Activated CD8-positive, alpha-beta T cell treated with anti-CD3 and anti-CD28 coated beads, Interleukin-2, amount 10 ng/mL, durations not matched to agents 7 days and 5 days (primary cell): Measurements from ENCODE around the gene JMY. TPM values are rescaled to one million over a fixed set of nuclear protein-coding genes. Genes with fewer than 3 reads are reported as not detected.

Experiments
- ATAC-seq: fragments of 150-1000 bp; cut with Tn5 transposase; one replicate; pipeline ENCODE4 v1.10.0; 2021; ENCODE audit warnings: moderate library complexity
- CTCF ChIA-PET: fragments of 350-600 bp; sonication (Branson Sonifier 250); formaldehyde crosslinking; loops from one replicate; lab custom pipeline; 2021; ENCODE audit warnings: antibody characterized with exemption; lab: Charles Lee
- POLR2A ChIA-PET: fragments of 350-600 bp; sonication (Branson Sonifier 250); formaldehyde crosslinking; loops from one replicate; lab custom pipeline; 2021; ENCODE audit warnings: antibody characterized with exemption; lab: Charles Lee
- DNase-seq: peaks from one replicate; pipeline ENCODE4 v3.0.0-alpha.2; 2020
- H3K27ac Mint-ChIP-seq: one replicate; pipeline ENCODE4 v1.8.0; 2021; ENCODE audit warnings: mild to moderate bottlenecking, mixed read lengths
- H3K27me3 Mint-ChIP-seq: one replicate; pipeline ENCODE4 v1.8.0; 2021; ENCODE audit warnings: low read depth, mixed read lengths
- H3K36me3 Mint-ChIP-seq: one replicate; pipeline ENCODE4 v1.8.0; 2021; ENCODE audit warnings: low read depth, mixed read lengths
- H3K4me1 Mint-ChIP-seq: one replicate; pipeline ENCODE4 v1.8.0; 2021; ENCODE audit warnings: low read depth, mixed read lengths
- H3K4me3 Mint-ChIP-seq: one replicate; pipeline ENCODE4 v1.8.0; 2021; ENCODE audit warnings: mild to moderate bottlenecking, mixed read lengths
- H3K9me3 Mint-ChIP-seq: one replicate; pipeline ENCODE4 v1.8.0; 2022; ENCODE audit warnings: mixed read lengths; ENCODE audit not compliant: insufficient read depth
- total RNA-seq, 2 experiments: library from RNA; stranded (reverse); gene quantifications; one replicate each; pipeline ENCODE4 v1.2.3, GENCODE V29; 2021

JMY gene, protein sequence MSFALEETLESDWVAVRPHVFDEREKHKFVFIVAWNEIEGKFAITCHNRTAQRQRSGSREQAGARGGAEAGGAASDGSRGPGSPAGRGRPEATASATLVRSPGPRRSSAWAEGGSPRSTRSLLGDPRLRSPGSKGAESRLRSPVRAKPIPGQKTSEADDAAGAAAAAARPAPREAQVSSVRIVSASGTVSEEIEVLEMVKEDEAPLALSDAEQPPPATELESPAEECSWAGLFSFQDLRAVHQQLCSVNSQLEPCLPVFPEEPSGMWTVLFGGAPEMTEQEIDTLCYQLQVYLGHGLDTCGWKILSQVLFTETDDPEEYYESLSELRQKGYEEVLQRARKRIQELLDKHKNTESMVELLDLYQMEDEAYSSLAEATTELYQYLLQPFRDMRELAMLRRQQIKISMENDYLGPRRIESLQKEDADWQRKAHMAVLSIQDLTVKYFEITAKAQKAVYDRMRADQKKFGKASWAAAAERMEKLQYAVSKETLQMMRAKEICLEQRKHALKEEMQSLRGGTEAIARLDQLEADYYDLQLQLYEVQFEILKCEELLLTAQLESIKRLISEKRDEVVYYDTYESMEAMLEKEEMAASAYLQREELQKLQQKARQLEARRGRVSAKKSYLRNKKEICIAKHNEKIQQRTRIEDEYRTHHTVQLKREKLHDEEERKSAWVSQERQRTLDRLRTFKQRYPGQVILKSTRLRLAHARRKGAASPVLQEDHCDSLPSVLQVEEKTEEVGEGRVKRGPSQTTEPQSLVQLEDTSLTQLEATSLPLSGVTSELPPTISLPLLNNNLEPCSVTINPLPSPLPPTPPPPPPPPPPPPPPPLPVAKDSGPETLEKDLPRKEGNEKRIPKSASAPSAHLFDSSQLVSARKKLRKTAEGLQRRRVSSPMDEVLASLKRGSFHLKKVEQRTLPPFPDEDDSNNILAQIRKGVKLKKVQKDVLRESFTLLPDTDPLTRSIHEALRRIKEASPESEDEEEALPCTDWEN
- 1 to 10 TPM; 2.1 TPM for total RNA-seq

DNA sequence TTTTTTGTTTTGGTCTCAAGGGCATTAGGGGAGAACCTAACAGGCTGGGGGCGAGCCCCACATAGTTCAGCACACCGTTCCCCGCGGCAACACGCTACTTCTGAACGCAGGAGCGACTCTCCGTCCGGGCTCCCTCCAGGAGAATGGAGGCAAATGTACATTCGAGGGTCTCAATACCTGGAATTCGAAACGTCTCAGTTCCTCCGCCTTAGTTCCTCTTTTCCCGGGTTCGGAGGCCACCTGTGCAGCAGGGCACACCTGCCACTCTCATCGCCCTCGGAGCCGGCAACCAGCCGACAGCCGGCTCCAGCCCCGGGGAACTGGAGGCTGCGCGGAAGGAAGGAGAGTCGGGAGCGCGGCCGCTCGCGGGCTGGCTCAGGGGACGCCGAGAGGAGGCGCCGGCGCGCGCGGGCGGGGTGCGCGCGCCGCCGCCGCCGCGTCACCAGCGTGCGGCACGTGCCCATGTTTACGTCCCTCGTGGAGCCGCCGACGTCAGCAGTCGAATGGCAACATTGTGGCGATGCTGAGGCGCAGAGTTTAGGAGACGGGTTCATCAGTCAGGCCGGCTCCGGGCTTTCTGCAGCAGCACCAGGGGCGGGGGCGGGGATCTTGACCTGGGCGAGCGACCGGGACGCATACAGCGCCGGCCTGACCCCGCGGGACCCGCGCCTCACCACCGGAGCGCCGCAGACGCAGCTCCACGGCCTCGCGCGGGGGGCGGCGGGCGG is at the start of gene JMY:
Gene JMY, plus strand, starts transcription at position 498 of the 728 bp plus-strand sequence. CDS start 520 bp downstream, outside the sequence.
- Mint-ChIP-seq H3K36me3 (no peaks in the 10 kb centered on the region), H3K9me3 (no peaks in the 10 kb centered on the region), H3K27me3 (no peaks in the 10 kb centered on the region), H3K27ac (peak within 1 kb of the TSS; percentile 87), H3K4me3 (peak within 1 kb of the TSS; percentile 92), H3K4me1 (peaks cover 28% of the 10 kb centered on the region)
- DNase-seq (peak; percentile 87), ATAC-seq (peak; percentile 78)
- ChIA-PET POLR2A (interaction anchor here (1.1 to 2.7 kb wide), 2 partner anchors 251 to 278 kb away, joined by 6 to 8 read pairs; partner anchors contain the start of genes ARSB and HOMER1), CTCF (no interaction called here)

DNA sequence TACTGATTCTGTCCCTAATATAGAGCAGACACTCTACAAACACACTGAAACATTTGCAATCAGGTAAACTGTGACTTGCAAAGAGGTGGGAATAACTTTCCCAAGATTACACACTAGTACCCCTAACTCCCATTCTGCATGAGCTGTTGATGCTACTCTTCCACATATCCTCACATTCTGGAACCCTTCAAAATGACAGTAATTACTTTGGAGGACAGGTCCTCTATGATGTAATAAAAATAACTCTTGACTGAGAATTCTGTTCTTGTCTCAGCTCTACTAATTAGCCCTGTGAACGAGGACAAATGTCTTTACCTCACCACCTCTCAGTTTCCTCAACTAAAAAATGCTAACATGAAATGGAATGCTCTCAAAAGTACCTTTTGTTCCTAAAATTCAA is 49.5 kb upstream of the JMY start:
- H3K36me3 Mint-ChIP-seq = no peaks in the 10 kb centered on the region
- H3K9me3 Mint-ChIP-seq = no peaks in the 10 kb centered on the region
- ChIA-PET POLR2A (no interaction called here), CTCF (no interaction called here)
- DNase-seq = no peak
- no peaks in the 10 kb centered on the region for H3K4me1 Mint-ChIP-seq
- ATAC-seq = no peak
- no peak overlapping the region for H3K4me3 Mint-ChIP-seq
- no peak overlapping the region for H3K27ac Mint-ChIP-seq
- H3K27me3 Mint-ChIP-seq = no peaks in the 10 kb centered on the region

DNA sequence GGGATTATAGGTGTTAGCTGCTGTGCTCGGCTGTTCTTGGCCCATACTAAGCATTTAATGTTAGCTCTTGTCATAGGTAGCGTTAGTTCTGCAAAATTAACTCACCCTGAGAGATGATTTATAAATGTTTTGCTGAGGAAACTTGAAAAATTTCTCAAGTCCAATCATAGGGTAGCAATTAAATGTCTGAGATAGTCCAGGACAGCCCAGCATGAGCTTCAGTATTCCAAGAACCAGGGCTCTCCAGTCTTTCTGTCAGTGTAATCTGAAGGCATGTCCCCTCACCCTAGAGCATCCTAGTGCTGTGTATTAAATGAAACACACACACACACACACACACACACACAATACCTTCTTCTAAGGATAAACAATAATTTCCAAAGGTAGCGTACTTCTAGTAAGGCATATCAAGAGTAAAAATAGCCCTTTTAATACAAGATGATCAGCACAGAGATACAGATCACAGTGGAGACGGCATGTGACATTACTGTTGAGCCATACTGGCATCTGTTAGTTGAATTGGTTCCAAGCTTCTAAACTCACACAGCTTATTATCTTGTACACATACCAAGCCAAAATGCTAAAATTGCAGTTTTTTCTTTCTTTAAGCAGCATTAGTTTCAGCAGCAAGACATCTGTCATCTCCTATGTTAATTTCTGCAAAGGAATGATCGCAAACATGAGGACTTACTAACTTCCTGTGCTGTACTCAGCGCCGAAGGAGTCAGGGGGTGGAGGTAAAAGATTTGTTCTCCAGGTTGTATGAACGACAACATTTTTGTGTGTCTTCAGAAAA is 46.3 kb upstream of the JMY start:
- no peak for DNase-seq
- H3K36me3 Mint-ChIP-seq = no peaks in the 10 kb centered on the region
- H3K4me3 Mint-ChIP-seq = no peak overlapping the region
- no peaks in the 10 kb centered on the region for H3K27me3 Mint-ChIP-seq
- ChIA-PET CTCF (interaction anchor here (1.3 to 1.5 kb wide), 2 partner anchors 11 to 13 kb away, joined by 3 to 5 read pairs; no protein-coding TSS in a partner anchor), POLR2A (no interaction called here)
- no peak for ATAC-seq
- no peak overlapping the region for H3K27ac Mint-ChIP-seq
- H3K9me3 Mint-ChIP-seq = no peaks in the 10 kb centered on the region
- H3K4me1 Mint-ChIP-seq = no peaks in the 10 kb centered on the region

DNA sequence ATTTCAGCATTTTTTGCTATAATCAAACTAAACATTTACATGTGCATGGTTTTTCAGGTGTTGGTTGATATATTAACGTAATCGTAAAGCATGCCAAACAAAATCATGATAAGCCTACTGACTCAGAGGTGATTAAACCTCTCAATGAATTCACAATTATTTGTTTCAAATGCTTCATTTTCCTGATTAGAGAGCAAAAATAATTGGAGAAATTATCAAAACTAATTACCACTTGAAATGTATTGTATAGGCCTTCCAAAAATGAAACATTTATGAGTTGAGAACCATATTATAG is 45.7 kb upstream of the JMY start:
- H3K4me3 Mint-ChIP-seq = no peak overlapping the region
- ATAC-seq (no peak), DNase-seq (no peak)
- no peak overlapping the region for H3K27ac Mint-ChIP-seq
- POLR2A ChIA-PET = no interaction called here
- CTCF ChIA-PET = interaction anchor here (1.3 to 1.5 kb wide), 2 partner anchors 10 to 33 kb away, joined by 3 read pairs; no protein-coding TSS in a partner anchor
- H3K27me3 Mint-ChIP-seq = no peaks in the 10 kb centered on the region
- no peaks in the 10 kb centered on the region for H3K4me1 Mint-ChIP-seq
- H3K9me3 Mint-ChIP-seq = no peaks in the 10 kb centered on the region
- H3K36me3 Mint-ChIP-seq = no peaks in the 10 kb centered on the region

DNA sequence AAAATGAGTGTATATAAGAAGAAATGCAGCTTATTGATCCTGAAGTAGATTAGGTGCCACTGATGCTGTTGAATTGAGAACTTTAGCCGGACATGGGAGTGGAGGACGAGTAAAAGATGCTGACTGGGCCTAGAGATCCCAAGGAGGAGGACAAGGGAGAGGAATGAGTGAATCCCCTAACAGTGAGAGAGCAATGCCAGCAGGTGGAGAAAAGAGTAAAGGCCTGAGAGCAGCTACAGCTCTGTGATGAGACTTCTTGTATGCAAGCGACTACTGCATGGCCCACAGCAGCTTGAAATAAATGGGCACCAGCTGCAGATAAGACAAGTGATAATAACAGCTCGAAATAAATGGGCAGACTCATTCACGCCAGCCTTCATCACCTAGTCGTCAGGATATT is 44.5 kb upstream of the JMY start:
- ATAC-seq (no peak), DNase-seq (no peak)
- H3K27me3 Mint-ChIP-seq = no peaks in the 10 kb centered on the region
- no peaks in the 10 kb centered on the region for H3K36me3 Mint-ChIP-seq
- ChIA-PET CTCF (interaction anchor here (0.8 to 1.5 kb wide), 2 partner anchors 34 to 58 kb away, joined by 3 read pairs; no protein-coding TSS in a partner anchor), POLR2A (no interaction called here)
- no peaks in the 10 kb centered on the region for H3K4me1 Mint-ChIP-seq
- H3K4me3 Mint-ChIP-seq = no peak overlapping the region
- no peak overlapping the region for H3K27ac Mint-ChIP-seq
- no peaks in the 10 kb centered on the region for H3K9me3 Mint-ChIP-seq

DNA sequence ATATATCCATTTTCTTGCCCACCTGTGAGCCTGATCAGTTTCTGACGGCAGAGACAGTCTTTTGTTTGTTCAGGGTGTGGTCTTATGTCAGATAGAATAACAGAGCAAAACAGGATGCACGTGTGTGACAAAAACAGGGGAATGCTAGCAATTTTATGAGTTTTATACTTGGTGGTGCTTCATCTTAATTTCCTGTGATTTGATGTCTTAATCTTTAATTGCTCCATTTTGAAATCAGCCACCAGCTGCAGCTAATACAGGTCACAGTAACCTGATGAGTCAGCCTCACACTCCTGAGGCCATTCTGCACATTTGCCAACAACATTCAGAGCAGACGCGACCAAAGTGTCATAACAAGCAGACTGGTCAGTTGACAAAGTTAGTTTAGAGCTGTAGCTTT is 42.3 kb upstream of the JMY start:
- DNase-seq (no peak), ATAC-seq (no peak)
- POLR2A ChIA-PET = no interaction called here
- Mint-ChIP-seq H3K4me1 (no peaks in the 10 kb centered on the region), H3K36me3 (no peaks in the 10 kb centered on the region), H3K27ac (no peak overlapping the region), H3K27me3 (no peaks in the 10 kb centered on the region), H3K4me3 (no peak overlapping the region), H3K9me3 (no peaks in the 10 kb centered on the region)
- CTCF ChIA-PET = interaction anchor here (0.9 kb wide), 1 partner anchor 58 kb away, joined by 3 read pairs; no protein-coding TSS in a partner anchor

DNA sequence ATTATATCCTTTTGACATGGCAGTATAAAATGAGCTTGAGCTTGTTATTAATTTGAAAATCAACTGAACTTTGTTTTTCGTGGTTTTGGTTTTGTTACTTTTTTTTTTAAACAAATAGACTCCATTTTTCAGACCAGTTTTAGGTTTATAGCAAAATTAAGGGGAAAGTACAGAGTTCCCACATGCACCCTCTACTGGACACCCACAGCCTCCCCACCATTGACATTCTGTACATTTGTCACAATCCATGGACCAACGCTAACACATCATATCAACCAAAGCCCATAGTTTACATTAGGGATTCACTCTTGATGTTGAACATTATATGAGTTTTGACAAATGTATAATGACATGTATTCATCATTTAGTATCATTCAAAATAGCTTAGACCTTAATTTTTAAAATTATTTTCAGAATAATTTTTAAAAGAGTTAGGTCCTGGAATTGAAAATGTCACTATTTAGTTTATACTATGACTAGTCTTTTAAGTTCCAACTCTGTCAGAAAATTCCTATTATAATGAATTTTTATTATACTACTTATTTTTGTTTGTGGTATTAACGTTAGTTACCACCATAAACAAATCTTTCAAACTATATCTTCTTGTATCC is 35.3 kb upstream of the JMY start:
- Mint-ChIP-seq H3K27ac (no peak overlapping the region), H3K4me3 (no peak overlapping the region), H3K36me3 (no peaks in the 10 kb centered on the region), H3K9me3 (no peaks in the 10 kb centered on the region), H3K4me1 (no peaks in the 10 kb centered on the region), H3K27me3 (no peaks in the 10 kb centered on the region)
- ATAC-seq = no peak
- peak; percentile 26 for DNase-seq
- POLR2A ChIA-PET = interaction anchor here (0.7 kb wide), 1 partner anchor 556 kb away, joined by 4 read pairs; no protein-coding TSS in a partner anchor
- CTCF ChIA-PET = interaction anchor here (0.7 to 1.5 kb wide), 5 partner anchors 11 to 662 kb away, joined by 3 to 6 read pairs (median 3); no protein-coding TSS in a partner anchor

DNA sequence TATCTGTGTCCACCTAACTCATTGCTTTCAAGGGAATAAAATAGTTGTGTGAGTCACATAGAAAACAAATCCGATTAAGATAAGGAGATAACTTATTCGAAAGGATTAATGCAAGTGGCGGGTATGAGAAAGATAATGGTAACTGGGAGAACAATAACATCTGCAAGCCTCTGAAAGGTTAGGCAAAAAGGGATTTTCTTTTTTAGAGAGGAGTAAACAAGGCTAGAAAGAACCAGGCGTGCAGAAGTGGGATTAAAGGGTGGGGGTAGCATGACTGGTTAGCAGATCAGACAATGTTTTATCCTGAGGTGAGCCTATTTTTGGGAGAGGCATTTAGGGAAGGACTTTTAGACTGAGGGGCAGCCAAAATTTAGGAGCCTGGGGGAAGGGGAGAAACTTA is 34.7 kb upstream of the JMY start:
- Mint-ChIP-seq H3K27ac (no peak overlapping the region), H3K36me3 (no peaks in the 10 kb centered on the region), H3K9me3 (no peaks in the 10 kb centered on the region), H3K4me1 (no peaks in the 10 kb centered on the region), H3K27me3 (no peaks in the 10 kb centered on the region), H3K4me3 (no peak overlapping the region)
- CTCF ChIA-PET = interaction anchor here (1.5 kb wide), 1 partner anchor 12 kb away, joined by 3 read pairs; no protein-coding TSS in a partner anchor
- ATAC-seq (no peak), DNase-seq (no peak)
- POLR2A ChIA-PET = no interaction called here

DNA sequence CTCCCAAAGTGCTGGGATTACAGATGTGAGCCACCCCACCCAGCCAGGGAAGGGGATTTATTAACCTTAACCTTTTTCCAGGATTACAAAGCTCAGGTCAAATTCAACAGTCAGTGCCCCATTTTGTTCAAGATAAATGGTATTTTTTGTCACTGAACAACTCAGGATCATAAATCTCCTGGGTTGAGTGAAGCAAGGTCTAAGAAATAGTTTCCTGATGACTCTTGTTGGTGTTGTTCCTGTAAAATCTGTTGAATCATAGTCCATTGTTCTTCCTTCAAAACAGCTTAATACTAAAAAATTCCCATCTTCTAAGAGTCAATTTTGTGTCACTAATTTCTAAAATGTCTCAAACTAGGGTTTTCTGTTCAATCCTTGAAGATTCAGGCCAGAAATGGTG is 33.9 kb upstream of the JMY start:
- no peak overlapping the region for H3K4me3 Mint-ChIP-seq
- POLR2A ChIA-PET = no interaction called here
- H3K9me3 Mint-ChIP-seq = no peaks in the 10 kb centered on the region
- DNase-seq (no peak), ATAC-seq (no peak)
- H3K4me1 Mint-ChIP-seq = no peaks in the 10 kb centered on the region
- CTCF ChIA-PET = interaction anchor here (1.4 kb wide), 1 partner anchor 13 kb away, joined by 5 read pairs; no protein-coding TSS in a partner anchor
- no peak overlapping the region for H3K27ac Mint-ChIP-seq
- no peaks in the 10 kb centered on the region for H3K36me3 Mint-ChIP-seq
- no peaks in the 10 kb centered on the region for H3K27me3 Mint-ChIP-seq

DNA sequence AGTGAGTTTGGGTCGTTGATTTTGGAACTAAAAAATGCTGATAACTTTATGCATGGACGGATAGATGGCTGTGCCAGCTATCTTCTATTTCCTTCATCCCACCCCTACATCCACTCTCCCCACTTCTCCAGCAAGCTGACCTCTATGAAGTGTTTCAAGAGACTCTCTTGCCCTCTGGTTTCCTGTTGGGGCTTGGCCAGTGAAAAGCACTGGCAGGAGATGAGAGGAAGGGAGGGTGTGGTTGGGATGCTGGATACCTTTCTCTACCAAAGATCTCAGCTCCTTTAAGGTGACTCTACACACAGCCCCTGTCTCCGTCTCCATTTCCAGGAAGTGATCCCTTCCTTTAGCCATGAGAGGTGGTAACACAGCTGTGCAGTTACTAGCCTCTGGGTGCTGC is 30.0 kb upstream of the JMY start:
- no peak for DNase-seq
- no peaks in the 10 kb centered on the region for H3K9me3 Mint-ChIP-seq
- no peaks in the 10 kb centered on the region for H3K4me1 Mint-ChIP-seq
- H3K27ac Mint-ChIP-seq = no peak overlapping the region
- H3K4me3 Mint-ChIP-seq = no peak overlapping the region
- H3K36me3 Mint-ChIP-seq = no peaks in the 10 kb centered on the region
- ChIA-PET CTCF (no interaction called here), POLR2A (no interaction called here)
- no peaks in the 10 kb centered on the region for H3K27me3 Mint-ChIP-seq
- ATAC-seq = no peak
